K562 (cell line): Measurements from ENCODE around the gene MILR1. TPM values are rescaled to one million over a fixed set of nuclear protein-coding genes. Genes with fewer than 3 reads are reported as not detected.

Experiments used
- NBN ChIP-seq: fragments of 450-650 bp; IDR thresholded peaks from 2 replicates; pipeline ENCODE4 v1.6.1; 2016; ENCODE audit warnings: low read depth, mild to moderate bottlenecking
- ZNF282 ChIP-seq: sonication (generic); formaldehyde crosslinking; IDR thresholded peaks from 2 replicates; pipeline ENCODE4 v1.8.1; 2023; ENCODE audit warnings: missing genetic modification reagents
- polyA plus RNA-seq, 8 experiments: library from polyadenylated mRNA; depleted of rRNA in 4 of 8; stranded (reverse) in 5 of 8; unstranded in 3 of 8; fragments of >200 nt; fragmentation: Nextera tagmentation in 2 of 8; fragmentation: Illumina TruSeq in 1 of 8; extraction: Ambion mirVana in 2 of 8; extraction: Trizol in 1 of 8; gene quantifications; 2 replicates each; pipeline versions ENCODE4 v1.2.1 to v1.2.3, GENCODE V29; 2011 to 2014; ENCODE audit warnings: inconsistent platforms in 1 of 8, missing spikeins in 1 of 8
- total RNA-seq, 7 experiments: library from RNA; depleted of rRNA in 6 of 7; stranded (reverse); fragments of >200 nt in 6 of 7; fragmentation: Illumina TruSeq in 2 of 7; extraction: Trizol in 2 of 7; gene quantifications; 2 replicates each; pipeline versions ENCODE4 v1.2.1 to v1.2.3, GENCODE V29; 2011 to 2021; ENCODE audit warnings: low replicate concordance in 1 of 7
- TF ChIP-seq, protein P1 (sequence below): sonication (generic); formaldehyde crosslinking; IDR thresholded peaks from 2 replicates; pipeline ENCODE4 v1.8.0; 2023; ENCODE audit warnings: mild to moderate bottlenecking, missing genetic modification reagents
- TF ChIP-seq, protein P2 (sequence below): sonication (generic); formaldehyde crosslinking; IDR thresholded peaks from 2 replicates; pipeline ENCODE4 v1.8.1; 2023; ENCODE audit warnings: mild to moderate bottlenecking, missing genetic modification reagents, moderate library complexity

MILR1 gene
- total and polyA plus RNA-seq, 9 of the 15 experiments (the other 6 are each of a cell fraction or from before 2014, with no cell fraction given): 3.8 to 14.1 (median 7.1) TPM

DNA sequence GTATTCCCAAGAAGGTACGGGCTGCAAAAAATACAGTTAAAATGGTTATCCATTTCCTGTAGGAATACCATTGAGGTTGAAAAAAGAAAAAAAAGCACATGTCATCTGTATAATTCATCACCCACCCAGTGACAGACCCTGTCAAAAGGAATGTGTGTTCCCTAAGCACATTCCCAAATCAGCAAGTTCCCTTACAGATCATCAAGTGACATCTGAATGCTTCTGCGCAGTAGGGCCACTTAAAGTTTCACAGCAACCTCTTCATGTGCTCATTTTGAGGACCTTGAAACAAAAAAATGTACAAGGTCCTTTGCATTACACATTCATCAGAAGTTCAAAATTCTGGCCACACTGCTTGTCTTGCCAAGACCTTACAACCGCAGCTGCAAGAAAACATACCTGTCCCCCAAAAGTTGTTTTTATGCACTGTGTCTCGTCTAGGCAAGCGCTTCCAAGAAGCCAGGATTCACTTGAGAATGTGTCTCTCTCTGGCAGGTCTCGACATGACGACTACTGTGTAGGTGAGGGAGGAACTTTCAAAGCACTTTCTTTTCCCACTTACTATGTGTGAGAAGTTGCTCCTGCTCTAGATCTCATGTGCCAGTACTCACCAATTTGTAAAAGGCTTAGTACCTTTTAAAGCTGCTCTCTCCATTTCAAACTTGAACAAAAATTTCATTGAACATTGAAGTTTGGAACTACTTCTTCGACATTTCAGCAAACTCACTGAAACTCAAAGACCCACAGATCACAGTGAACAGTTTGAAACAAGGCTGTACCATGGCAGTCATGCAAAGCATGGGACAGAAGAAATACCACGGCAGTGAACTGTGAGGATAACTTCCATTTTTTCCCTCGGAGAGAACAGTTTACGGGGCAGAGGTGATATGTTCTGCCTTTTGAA lies 52.2 kb downstream of the MILR1 start (continued):
- TF ChIP-seq, protein P1, sequence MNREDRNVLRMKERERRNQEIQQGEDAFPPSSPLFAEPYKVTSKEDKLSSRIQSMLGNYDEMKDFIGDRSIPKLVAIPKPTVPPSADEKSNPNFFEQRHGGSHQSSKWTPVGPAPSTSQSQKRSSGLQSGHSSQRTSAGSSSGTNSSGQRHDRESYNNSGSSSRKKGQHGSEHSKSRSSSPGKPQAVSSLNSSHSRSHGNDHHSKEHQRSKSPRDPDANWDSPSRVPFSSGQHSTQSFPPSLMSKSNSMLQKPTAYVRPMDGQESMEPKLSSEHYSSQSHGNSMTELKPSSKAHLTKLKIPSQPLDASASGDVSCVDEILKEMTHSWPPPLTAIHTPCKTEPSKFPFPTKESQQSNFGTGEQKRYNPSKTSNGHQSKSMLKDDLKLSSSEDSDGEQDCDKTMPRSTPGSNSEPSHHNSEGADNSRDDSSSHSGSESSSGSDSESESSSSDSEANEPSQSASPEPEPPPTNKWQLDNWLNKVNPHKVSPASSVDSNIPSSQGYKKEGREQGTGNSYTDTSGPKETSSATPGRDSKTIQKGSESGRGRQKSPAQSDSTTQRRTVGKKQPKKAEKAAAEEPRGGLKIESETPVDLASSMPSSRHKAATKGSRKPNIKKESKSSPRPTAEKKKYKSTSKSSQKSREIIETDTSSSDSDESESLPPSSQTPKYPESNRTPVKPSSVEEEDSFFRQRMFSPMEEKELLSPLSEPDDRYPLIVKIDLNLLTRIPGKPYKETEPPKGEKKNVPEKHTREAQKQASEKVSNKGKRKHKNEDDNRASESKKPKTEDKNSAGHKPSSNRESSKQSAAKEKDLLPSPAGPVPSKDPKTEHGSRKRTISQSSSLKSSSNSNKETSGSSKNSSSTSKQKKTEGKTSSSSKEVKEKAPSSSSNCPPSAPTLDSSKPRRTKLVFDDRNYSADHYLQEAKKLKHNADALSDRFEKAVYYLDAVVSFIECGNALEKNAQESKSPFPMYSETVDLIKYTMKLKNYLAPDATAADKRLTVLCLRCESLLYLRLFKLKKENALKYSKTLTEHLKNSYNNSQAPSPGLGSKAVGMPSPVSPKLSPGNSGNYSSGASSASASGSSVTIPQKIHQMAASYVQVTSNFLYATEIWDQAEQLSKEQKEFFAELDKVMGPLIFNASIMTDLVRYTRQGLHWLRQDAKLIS (CRISPR knock-in tag): peak; percentile 71; the same call in 1 of the 2 replicates
- no peak for TF ChIP-seq NBN
- TF ChIP-seq, protein P2, sequence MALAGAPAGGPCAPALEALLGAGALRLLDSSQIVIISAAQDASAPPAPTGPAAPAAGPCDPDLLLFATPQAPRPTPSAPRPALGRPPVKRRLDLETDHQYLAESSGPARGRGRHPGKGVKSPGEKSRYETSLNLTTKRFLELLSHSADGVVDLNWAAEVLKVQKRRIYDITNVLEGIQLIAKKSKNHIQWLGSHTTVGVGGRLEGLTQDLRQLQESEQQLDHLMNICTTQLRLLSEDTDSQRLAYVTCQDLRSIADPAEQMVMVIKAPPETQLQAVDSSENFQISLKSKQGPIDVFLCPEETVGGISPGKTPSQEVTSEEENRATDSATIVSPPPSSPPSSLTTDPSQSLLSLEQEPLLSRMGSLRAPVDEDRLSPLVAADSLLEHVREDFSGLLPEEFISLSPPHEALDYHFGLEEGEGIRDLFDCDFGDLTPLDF (CRISPR knock-in tag): 0 out of 2 replicates have a peak, but pooled peaks have one; percentile 21
- TF ChIP-seq ZNF282: 0 out of 2 replicates have a peak, but pooled peaks have one; percentile 18
